ENCODE data around the gene MAPK9. TPM values are rescaled to one million over a fixed set of nuclear protein-coding genes. Genes with fewer than 3 reads are reported as not detected.

MAPK9 gene
- total and polyA plus RNA-seq, 2 experiments from 2014 or later: 17.8 to 31.3 TPM

DNA sequence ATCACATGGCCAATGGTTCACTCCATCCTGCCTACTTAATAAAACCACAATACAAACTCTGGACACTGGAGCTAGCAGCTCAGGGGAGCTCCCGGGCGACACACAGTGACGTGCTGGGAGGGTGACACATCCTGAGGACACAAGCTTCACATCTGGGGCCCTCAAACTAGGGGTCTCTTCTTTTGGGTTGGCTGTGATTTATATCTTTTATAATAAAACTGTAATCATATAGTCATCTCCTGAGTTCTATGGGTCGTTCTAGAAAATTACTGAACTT lies 12.1 kb upstream of the MAPK9 start:
- Histone ChIP-seq H3K9me2 (replicated peaks; ENCODE audit: insufficient read depth) (no peaks in the 10 kb centered on the region), H3K36me3 (replicated peaks; ENCODE audit: insufficient read depth, low read depth) (no peaks in the 10 kb centered on the region), H4K20me1 (ENCODE audit: insufficient read depth, poor library complexity, severe bottlenecking) (no peaks in the 10 kb centered on the region), H3K79me2 (no peaks in the 10 kb centered on the region), H3K4me3 (no peak overlapping the region), H2AFZ (no peak overlapping the region), H3K9me3 (ENCODE audit: low read depth) (no peaks in the 10 kb centered on the region), H3K27me3 (no peaks in the 10 kb centered on the region), H3K27ac (no peak overlapping the region), H3K4me1 (ENCODE audit: insufficient read depth) (no peaks in the 10 kb centered on the region), H3K4me2 (no peak overlapping the region)
- no peak for DNase-seq (ENCODE audit: low spot score)
- 89% methylated on average over 4 of the region's 4 CpGs for WGBS (ENCODE audit: low lambda C conversion rate, missing lambda C conversion rate)
- TF ChIP-seq EZH2phosphoT487 (IDR thresholded peaks at IDR 0.05; ENCODE audit: low read depth, severe bottlenecking, unreplicated experiment) (no peak), EZH2 (IDR thresholded peaks at IDR 0.05; ENCODE audit: borderline replicate concordance) (no peak)
- TF ChIP-seq, protein P1, sequence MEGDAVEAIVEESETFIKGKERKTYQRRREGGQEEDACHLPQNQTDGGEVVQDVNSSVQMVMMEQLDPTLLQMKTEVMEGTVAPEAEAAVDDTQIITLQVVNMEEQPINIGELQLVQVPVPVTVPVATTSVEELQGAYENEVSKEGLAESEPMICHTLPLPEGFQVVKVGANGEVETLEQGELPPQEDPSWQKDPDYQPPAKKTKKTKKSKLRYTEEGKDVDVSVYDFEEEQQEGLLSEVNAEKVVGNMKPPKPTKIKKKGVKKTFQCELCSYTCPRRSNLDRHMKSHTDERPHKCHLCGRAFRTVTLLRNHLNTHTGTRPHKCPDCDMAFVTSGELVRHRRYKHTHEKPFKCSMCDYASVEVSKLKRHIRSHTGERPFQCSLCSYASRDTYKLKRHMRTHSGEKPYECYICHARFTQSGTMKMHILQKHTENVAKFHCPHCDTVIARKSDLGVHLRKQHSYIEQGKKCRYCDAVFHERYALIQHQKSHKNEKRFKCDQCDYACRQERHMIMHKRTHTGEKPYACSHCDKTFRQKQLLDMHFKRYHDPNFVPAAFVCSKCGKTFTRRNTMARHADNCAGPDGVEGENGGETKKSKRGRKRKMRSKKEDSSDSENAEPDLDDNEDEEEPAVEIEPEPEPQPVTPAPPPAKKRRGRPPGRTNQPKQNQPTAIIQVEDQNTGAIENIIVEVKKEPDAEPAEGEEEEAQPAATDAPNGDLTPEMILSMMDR (IDR thresholded peaks at IDR 0.05; ENCODE audit: poor library complexity): no peak

DNA sequence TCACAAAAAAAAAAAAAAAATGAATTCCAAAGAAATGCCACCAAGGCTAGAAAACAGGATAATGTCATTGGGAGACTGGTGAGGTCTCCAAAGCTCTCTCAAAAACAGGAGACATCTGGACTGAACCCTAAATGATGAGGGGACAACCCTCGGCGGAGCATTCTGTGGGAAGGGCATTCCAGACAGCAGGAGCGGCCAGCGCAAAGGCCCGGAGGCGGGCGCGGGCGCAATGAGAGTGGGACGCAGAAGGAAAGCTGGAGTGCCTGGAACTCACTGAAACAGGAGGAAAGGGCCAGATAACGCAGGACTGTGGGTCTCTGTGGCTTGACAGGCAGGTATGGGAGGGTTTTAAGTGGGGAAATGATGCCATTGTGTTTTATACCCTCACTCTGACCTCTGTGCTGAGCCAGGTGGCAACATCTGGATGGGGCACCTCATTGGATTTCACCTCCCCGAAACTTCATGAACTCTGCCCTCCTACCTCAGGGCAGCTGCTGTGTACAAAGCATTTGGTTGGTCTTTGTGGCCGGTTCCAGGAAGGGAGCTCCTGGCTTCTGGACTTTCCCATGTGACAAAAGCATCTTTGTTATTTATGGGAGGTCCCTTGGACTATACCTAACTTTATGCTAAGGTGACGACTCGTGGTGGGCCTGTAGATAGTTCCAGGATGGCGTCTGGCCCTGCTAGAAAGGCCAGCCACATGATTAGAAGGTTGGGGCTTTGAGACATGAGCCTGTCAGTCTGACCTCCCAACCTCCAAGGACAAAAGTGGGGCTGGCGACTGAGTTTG lies 11.5 kb upstream of the MAPK9 start:
- TF ChIP-seq, protein P1 (IDR thresholded peaks at IDR 0.05; ENCODE audit: poor library complexity): no peak
- TF ChIP-seq EZH2 (IDR thresholded peaks at IDR 0.05; ENCODE audit: borderline replicate concordance) (no peak), EZH2phosphoT487 (IDR thresholded peaks at IDR 0.05; ENCODE audit: low read depth, severe bottlenecking, unreplicated experiment) (no peak)
- DNase-seq (ENCODE audit: low spot score): no peak
- Histone ChIP-seq H3K9me2 (replicated peaks; ENCODE audit: insufficient read depth) (no peaks in the 10 kb centered on the region), H3K4me1 (ENCODE audit: insufficient read depth) (no peaks in the 10 kb centered on the region), H4K20me1 (ENCODE audit: insufficient read depth, poor library complexity, severe bottlenecking) (no peaks in the 10 kb centered on the region), H3K4me2 (no peak overlapping the region), H3K27me3 (no peaks in the 10 kb centered on the region), H3K4me3 (no peak overlapping the region), H2AFZ (no peak overlapping the region), H3K27ac (no peak overlapping the region), H3K79me2 (no peaks in the 10 kb centered on the region), H3K36me3 (replicated peaks; ENCODE audit: insufficient read depth, low read depth) (no peaks in the 10 kb centered on the region), H3K9me3 (ENCODE audit: low read depth) (no peaks in the 10 kb centered on the region)
- WGBS (ENCODE audit: low lambda C conversion rate, missing lambda C conversion rate): 94% methylated on average over 17 of the region's 17 CpGs

DNA sequence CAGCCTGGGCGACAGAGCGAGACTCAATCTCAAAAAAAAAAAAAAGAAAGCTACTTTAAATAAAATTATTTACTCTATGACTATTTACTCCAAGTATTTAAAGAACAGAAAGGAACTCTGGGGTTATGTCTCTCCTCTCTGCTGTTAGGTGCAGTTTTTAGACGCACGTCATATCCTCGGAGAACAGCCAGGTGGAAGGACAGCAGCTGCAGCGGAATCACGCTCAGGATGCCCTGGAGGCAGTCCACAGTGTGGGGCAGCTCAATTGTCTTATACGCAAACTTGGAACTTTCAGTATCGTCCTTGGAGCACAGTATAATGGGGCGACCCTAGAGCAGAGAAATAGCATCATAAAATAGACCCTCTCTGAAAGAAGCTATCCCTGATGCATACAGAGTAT lies 10.4 kb upstream of the MAPK9 start:
- no peak for DNase-seq (ENCODE audit: low spot score)
- H3K27ac ChIP-seq: no peak overlapping the region
- H3K79me2 ChIP-seq: no peaks in the 10 kb centered on the region
- TF ChIP-seq, protein P1 (IDR thresholded peaks at IDR 0.05; ENCODE audit: poor library complexity): no peak
- TF ChIP-seq EZH2phosphoT487 (IDR thresholded peaks at IDR 0.05; ENCODE audit: low read depth, severe bottlenecking, unreplicated experiment) (no peak), EZH2 (IDR thresholded peaks at IDR 0.05; ENCODE audit: borderline replicate concordance) (no peak)
- no peaks in the 10 kb centered on the region for H3K36me3 ChIP-seq (replicated peaks; ENCODE audit: insufficient read depth, low read depth)
- H3K9me2 ChIP-seq (replicated peaks; ENCODE audit: insufficient read depth): no peaks in the 10 kb centered on the region
- no peaks in the 10 kb centered on the region for H3K4me1 ChIP-seq (ENCODE audit: insufficient read depth)
- no peak overlapping the region for H3K4me2 ChIP-seq
- H3K9me3 ChIP-seq (ENCODE audit: low read depth): no peaks in the 10 kb centered on the region
- no peak overlapping the region for H3K4me3 ChIP-seq
- H2AFZ ChIP-seq: no peak overlapping the region
- WGBS (ENCODE audit: low lambda C conversion rate, missing lambda C conversion rate): 92% methylated on average over 10 of the region's 10 CpGs
- H4K20me1 ChIP-seq (ENCODE audit: insufficient read depth, poor library complexity, severe bottlenecking): no peaks in the 10 kb centered on the region
- no peaks in the 10 kb centered on the region for H3K27me3 ChIP-seq
